ENCODE measurements around the gene PARD3. TPM values are rescaled to one million over a fixed set of nuclear protein-coding genes. Genes with fewer than 3 reads are reported as not detected.
A peak's percentile ranks its signal among the peaks of the same experiment; 100 is the strongest.

Gene PARD3
- total and polyA plus RNA-seq, 2 donors from 2014 or later: 21.1 to 47.5 TPM

DNA sequence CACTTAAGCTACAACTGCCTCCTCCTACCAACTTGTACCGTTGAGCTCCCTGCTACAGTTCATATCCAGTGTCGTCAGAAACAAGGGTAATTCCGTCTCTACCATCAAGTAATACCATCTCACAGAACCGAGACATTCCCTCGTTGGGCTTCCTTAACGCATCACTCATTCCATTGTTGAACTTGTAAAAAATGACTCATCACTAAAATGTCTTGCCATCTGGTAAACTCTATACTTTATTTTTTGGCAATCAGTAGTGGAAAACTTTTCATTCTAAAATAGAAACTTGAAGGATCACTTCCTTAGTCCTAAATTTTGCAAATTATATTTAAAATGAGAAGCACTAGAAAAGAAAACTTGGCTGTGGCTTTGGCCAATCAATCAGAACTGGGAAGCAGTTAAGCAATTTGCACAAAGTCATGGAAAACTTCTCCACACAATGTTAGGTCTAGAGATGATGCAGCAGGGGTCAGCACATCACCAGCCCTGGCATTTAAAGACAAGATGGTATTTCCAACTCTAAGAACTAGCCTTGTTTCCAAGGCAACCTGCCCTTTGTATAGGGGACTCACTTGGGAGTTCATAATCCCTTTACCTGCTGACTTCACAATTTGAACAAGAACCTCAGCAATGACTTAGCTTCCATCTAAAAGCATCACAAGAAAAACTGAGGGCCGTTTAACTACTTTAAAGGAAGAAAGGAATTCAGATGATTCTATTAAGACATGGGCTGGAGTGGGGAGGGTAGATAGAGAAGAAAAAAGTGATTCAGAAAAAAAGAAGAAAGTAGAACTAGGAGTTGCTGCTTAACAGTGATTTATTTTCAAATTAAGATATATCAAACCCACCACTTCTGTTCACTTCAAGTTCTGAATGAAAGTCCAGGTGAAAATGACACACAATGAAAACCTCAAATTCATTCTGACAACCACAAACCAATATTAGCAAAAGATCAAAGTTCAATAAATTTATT is 288.1 kb downstream of the PARD3 start:
- Histone ChIP-seq H3K9ac (ENCODE audit: low read length in 3 of 3) (no peak overlapping the region), H3K27me3 (ENCODE audit: control insufficient read depth, insufficient read depth, low read length) (no peaks in the 10 kb centered on the region), H3K4me1 (ENCODE audit: control insufficient read depth in 2 of 3, insufficient read depth in 2 of 3, low read depth in 1 of 3, low read length in 3 of 3) (peaks cover 0 to 11% (median 3%) of the 10 kb centered on the region in 3 donors), H3K4me3 (ENCODE audit: low read length in 3 of 3) (no peak overlapping the region), H3K36me3 (ENCODE audit: control insufficient read depth in 2 of 3, insufficient read depth in 3 of 3, low read length in 3 of 3) (no peaks in the 10 kb centered on the region), H3K27ac (ENCODE audit: low read depth in 2 of 2, low read length in 2 of 2) (peak overlapping the region; percentile 38 to 57), H3K9me3 (ENCODE audit: control insufficient read depth in 2 of 3, insufficient read depth in 1 of 3, low read length in 3 of 3) (peaks cover 0 to 4% (median 0%) of the 10 kb centered on the region in 3 donors)
- intact Hi-C loops (cut with DNase I): no loop called here
- DNase-seq (peak in 2 of 5 donors; percentile 35 to 61), FAIRE-seq (peak; percentile 91)
- TF ChIP-seq, protein P1, sequence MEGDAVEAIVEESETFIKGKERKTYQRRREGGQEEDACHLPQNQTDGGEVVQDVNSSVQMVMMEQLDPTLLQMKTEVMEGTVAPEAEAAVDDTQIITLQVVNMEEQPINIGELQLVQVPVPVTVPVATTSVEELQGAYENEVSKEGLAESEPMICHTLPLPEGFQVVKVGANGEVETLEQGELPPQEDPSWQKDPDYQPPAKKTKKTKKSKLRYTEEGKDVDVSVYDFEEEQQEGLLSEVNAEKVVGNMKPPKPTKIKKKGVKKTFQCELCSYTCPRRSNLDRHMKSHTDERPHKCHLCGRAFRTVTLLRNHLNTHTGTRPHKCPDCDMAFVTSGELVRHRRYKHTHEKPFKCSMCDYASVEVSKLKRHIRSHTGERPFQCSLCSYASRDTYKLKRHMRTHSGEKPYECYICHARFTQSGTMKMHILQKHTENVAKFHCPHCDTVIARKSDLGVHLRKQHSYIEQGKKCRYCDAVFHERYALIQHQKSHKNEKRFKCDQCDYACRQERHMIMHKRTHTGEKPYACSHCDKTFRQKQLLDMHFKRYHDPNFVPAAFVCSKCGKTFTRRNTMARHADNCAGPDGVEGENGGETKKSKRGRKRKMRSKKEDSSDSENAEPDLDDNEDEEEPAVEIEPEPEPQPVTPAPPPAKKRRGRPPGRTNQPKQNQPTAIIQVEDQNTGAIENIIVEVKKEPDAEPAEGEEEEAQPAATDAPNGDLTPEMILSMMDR (IDR thresholded peaks at IDR 0.05; ENCODE audit: borderline replicate concordance, extremely low read depth, insufficient read depth): peak; percentile 28

DNA sequence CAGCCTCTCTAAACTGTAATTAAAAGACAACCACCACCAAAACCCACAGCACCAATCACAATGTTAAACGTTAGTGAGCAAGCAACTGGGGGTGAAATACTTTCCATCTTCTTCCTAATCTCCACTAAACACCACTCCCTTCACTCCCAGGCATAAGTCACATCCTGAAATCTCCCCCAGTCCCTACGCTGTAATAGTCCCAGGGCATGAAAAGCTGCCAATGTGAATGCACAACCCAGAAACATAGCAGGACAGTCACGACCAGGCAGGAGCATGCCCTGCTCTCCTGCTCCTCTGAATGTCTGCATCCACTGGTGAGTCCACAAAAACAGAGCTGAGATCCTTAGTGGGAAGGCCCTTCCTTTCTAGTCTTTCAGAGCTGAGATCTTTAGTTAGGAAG is 288.9 kb downstream of the PARD3 start:
- H3K4me1 ChIP-seq (ENCODE audit: control insufficient read depth in 2 of 3, insufficient read depth in 2 of 3, low read depth in 1 of 3, low read length in 3 of 3): peaks cover 0 to 11% (median 3%) of the 10 kb centered on the region in 3 donors
- H3K27ac ChIP-seq (ENCODE audit: low read depth in 2 of 2, low read length in 2 of 2): peak overlapping the region; percentile 18 to 38
- no peaks in the 10 kb centered on the region for H3K27me3 ChIP-seq (ENCODE audit: control insufficient read depth, insufficient read depth, low read length)
- FAIRE-seq (no peak), DNase-seq (no peak)
- no peaks in the 10 kb centered on the region for H3K9me3 ChIP-seq (ENCODE audit: control insufficient read depth in 2 of 3, insufficient read depth in 1 of 3, low read length in 3 of 3)
- no peak overlapping the region for H3K4me3 ChIP-seq (ENCODE audit: low read length in 3 of 3)
- intact Hi-C loops (cut with DNase I): no loop called here
- TF ChIP-seq, protein P1 (IDR thresholded peaks at IDR 0.05; ENCODE audit: borderline replicate concordance, extremely low read depth, insufficient read depth): no peak
- no peaks in the 10 kb centered on the region for H3K36me3 ChIP-seq (ENCODE audit: control insufficient read depth in 2 of 3, insufficient read depth in 3 of 3, low read length in 3 of 3)
- H3K9ac ChIP-seq (ENCODE audit: low read length in 3 of 3): no peak overlapping the region

DNA sequence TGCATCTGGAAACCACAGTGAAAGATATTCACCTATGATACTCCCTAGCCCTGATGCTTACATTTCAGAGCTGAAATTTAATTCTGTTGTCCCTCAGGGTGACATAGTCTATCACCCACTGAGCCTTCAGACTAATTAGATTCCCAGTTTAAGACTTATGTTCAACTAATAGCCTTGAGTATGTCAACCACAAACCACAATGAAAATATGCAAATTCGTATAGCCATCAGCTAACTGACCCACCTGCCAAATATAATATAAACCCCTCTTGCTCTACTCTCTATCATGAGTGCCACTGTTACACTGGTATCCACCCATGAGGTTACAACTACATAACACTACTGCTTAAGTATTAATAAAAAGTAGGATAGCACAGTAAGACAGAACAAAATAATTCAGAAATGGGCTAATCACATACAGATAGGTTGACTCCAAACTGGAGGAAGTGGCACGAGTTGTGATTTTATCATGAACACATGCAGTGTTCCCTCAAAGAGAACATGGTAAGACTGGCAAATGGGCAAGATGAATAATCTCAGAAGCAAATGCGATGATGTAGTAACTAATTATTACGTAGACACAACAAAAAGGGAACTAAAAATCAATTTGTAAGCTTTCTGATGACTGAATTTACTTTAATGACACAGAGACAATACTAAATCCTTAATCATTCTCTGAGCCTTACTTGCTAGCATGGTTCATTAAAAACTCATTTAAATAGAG is 290.6 kb downstream of the PARD3 start:
- H3K9ac ChIP-seq (ENCODE audit: low read length in 3 of 3): no peak overlapping the region
- H3K27me3 ChIP-seq (ENCODE audit: control insufficient read depth, insufficient read depth, low read length): no peaks in the 10 kb centered on the region
- FAIRE-seq (no peak), DNase-seq (no peak)
- H3K9me3 ChIP-seq (ENCODE audit: control insufficient read depth in 2 of 3, insufficient read depth in 1 of 3, low read length in 3 of 3): no peaks in the 10 kb centered on the region
- no peak overlapping the region for H3K4me3 ChIP-seq (ENCODE audit: low read length in 3 of 3)
- TF ChIP-seq, protein P1 (IDR thresholded peaks at IDR 0.05; ENCODE audit: borderline replicate concordance, extremely low read depth, insufficient read depth): no peak
- no peaks in the 10 kb centered on the region for H3K36me3 ChIP-seq (ENCODE audit: control insufficient read depth in 2 of 3, insufficient read depth in 3 of 3, low read length in 3 of 3)
- no peak overlapping the region for H3K27ac ChIP-seq (ENCODE audit: low read depth in 2 of 2, low read length in 2 of 2)
- intact Hi-C loops (cut with DNase I): no loop called here
- H3K4me1 ChIP-seq (ENCODE audit: control insufficient read depth in 2 of 3, insufficient read depth in 2 of 3, low read depth in 1 of 3, low read length in 3 of 3): peaks cover 0 to 11% (median 3%) of the 10 kb centered on the region in 3 donors

Measured in kidney (tissue), 14 donors.